Astrocyte of the cerebellum (primary cell): ENCODE measurements around the gene CLCNKA.
"Not testable (repeated sequence)": the region's sequence is repeated elsewhere in the genome, so short reads cannot be mapped to it uniquely, and the experiment has no call there.

Experiments used
- DNase-seq: peaks from one replicate; pipeline ENCODE4 v3.0.0-alpha.2; 2011; ENCODE audit warnings: low read depth
- H3K4me3 ChIP-seq: 2 replicates; pipeline ENCODE4 v1.5.1; 2011; ENCODE audit warnings: mild to moderate bottlenecking, low read depth, low read length, moderate library complexity
- in situ Hi-C: cut with HindIII; loops from 2 replicates; pipeline ENCODE4 v1.10.0; 2017; ENCODE audit warnings: low sequenced_read_pairs
- TF ChIP-seq, protein P1 (sequence below): IDR thresholded peaks from 2 replicates; pipeline ENCODE4 v1.5.1; 2012; ENCODE audit warnings: low read length, low read depth, moderate library complexity, mild to moderate bottlenecking; ENCODE audit errors: missing control alignments

Gene CLCNKA

DNA sequence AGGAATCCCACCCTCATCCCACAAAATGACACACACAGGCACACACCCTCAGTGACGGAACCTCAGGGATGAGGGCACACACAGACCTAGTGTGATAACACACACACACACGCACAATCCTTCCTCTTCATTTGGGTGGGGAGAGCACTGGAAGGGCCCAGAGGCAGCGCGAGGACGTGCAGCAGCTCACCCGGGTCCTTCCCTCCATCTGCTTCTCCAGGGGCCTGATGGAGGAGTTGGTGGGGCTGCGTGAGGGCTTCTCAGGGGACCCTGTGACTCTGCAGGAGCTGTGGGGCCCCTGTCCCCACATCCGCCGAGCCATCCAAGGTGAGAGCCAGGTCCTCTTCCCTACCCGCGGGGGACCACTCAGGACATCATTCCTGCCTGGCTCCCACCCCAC, 557 bp downstream of the CLCNKA start:
- in situ Hi-C loops, result no loop called here
- DNase-seq, result no peak
- TF ChIP-seq, protein P1, sequence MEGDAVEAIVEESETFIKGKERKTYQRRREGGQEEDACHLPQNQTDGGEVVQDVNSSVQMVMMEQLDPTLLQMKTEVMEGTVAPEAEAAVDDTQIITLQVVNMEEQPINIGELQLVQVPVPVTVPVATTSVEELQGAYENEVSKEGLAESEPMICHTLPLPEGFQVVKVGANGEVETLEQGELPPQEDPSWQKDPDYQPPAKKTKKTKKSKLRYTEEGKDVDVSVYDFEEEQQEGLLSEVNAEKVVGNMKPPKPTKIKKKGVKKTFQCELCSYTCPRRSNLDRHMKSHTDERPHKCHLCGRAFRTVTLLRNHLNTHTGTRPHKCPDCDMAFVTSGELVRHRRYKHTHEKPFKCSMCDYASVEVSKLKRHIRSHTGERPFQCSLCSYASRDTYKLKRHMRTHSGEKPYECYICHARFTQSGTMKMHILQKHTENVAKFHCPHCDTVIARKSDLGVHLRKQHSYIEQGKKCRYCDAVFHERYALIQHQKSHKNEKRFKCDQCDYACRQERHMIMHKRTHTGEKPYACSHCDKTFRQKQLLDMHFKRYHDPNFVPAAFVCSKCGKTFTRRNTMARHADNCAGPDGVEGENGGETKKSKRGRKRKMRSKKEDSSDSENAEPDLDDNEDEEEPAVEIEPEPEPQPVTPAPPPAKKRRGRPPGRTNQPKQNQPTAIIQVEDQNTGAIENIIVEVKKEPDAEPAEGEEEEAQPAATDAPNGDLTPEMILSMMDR, result no peak

DNA sequence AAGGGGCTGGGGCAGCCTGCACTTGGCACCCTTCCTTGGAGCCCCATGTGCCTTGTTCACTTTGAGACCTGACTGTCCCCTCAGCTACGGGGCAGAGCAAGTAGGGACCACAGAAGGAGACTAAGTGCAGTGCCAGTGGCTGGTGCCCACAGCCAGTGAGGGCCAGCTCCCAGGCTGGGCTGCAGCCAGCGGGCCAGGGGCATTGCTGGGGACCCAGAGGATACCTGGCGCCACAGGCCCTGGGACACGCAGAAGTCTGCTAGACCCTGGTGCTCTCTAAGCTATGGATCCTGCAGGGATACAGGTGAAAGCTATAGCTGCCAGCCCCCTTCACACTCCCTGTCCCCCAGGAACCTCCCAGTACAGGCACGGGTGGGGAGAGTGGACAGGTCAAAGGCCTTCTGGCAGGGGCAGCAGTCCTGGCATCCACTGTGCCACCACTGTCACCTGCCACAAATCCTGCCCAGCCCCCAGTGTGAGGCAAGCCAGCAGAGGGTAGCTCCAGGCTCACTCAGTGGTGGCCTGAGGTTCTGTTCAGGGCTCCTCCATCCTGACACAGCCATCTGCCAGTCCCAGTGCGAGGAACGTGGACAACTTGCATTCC, 1.3 kb downstream of the CLCNKA start:
- no peak for DNase-seq
- TF ChIP-seq, protein P1, result no peak
- H3K4me3 ChIP-seq, result no peak overlapping the region
- in situ Hi-C loops, result no loop called here

More for the DNA sequence above, 557 bp downstream of the CLCNKA start:
- H3K4me3 ChIP-seq, result no peak overlapping the region

DNA sequence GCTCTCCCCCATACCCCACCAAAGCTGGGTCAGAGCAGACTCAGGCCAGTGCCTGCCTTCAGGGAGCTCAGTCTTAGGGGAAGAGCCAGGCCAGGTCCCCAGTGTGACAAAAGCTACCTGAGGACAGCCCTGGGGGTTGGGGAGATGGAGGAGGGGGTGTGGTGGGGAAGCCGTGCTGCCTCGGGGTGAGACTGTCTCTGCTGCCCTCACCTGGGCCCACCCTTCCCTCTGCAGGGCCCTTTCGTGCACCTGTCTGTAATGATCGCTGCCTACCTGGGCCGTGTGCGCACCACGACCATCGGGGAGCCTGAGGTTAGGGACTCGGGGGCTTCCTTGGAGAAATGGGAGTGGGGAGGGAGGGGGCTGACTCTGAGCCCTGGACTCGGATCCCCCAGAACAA, 4.5 kb downstream of the CLCNKA start:
- H3K4me3 ChIP-seq, DNase-seq, in situ Hi-C loops: not testable (repeated sequence)

DNA sequence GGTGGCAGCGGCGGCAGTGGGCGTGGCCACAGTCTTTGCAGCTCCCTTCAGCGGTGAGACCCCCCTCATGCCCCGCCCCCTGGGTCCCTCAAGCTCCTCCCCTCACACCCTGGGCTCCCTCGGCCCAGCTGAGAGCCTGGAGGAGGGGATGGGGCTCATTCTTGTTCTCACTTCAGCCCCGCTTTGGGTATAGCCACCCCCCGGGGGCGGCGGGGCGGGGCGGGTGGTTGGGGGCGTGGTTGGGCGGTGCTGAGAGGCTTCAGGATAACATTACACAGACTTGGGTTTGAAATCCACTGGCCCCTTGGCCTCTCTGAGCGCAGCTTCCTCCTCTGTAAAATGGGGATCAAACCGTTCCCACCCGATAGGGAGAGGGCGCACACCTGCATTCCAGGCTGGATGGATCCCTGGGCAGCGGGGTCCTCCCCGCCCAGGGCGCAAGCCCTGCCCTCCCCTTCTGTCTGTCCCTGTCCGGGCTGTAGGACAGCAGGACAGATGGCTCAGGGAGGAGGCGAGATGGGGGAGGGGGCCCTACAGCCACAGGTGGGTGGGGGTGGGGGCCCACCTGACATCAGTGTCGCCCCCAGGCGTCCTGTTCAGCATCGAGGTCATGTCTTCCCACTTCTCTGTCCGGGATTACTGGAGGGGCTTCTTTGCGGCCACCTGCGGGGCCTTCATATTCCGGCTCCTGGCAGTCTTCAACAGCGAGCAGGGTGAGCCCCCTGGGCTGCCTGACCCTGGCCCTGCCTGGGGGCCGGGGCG, 5.1 kb downstream of the CLCNKA start:
- TF ChIP-seq, protein P1, result no peak
- no peak for DNase-seq
- H3K4me3 ChIP-seq, result no peak overlapping the region
- in situ Hi-C loops, result no loop called here

DNA sequence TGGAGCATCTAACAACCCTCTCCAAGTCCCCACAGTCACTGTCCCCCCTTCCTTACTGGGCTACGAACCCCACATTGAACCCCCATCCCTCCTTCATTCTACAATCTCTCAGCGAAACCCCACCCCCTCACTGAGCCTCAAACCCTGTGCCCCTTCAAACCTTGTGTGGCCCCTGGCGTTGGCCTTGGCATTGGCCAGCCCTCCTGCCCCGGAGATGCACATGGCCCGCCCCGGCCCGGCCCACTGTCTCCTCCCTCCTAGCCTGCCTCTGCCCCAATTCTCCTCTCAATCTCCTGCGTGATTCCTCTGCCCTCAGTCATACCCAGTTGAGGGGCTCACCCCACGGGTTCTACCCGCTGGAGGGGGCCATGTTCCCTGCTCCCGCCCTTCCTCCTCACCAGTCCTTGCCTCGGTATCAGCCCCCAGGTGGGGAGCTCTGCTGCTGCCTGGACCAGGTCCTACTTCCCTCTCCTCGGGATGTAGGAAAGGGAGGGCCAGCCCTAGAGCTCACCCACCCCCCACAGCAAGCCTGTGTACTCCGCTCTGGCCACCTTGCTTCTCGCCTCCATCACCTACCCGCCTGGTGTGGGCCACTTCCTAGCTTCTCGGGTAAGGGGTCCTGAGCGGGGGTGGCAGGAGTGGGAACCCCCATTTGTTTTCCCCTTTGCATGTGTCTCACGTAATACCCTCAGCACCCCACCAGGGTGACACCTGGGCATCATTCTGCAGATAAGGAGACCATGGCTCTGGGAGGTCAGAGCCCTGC, 6.6 kb downstream of the CLCNKA start:
- in situ Hi-C loops, result no loop called here
- no peak for DNase-seq
- H3K4me3 ChIP-seq, result no peak overlapping the region
- TF ChIP-seq, protein P1, result no peak

DNA sequence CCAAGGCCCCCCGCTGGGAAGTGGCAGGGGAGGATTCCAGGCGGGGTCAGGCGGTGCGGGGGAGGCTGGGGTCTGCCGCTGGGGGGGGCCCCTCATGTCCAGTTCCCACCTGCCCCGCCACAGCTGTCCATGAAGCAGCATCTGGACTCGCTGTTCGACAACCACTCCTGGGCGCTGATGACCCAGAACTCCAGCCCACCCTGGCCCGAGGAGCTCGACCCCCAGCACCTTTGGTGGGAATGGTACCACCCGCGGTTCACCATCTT, 7.1 kb downstream of the CLCNKA start:
- H3K4me3 ChIP-seq, in situ Hi-C loops, DNase-seq: not testable (repeated sequence)

DNA sequence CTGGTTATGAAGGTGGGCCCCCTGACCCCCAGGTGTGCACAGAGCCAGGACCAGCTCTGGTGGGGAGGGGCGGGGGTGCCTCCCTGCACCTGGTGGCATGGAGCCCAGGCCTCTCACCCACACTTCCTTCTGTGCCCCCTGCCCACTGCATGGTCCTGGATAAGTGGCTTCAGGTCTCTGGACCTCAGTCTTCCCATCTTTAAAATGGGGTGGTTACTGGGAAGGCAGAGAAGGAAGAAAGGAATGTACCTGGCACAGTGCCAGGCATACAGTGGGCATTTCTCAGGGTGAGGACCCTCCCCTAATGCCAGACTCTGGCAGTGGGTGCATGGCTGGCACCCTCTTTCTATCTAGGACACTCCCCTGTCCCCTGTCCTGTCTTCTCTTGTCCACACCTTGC, 7.5 kb downstream of the CLCNKA start:
- H3K4me3 ChIP-seq, result no peak overlapping the region
- DNase-seq, result no peak
- TF ChIP-seq, protein P1, result no peak
- in situ Hi-C loops, result no loop called here
